Activated CD8-positive, alpha-beta T cell treated with anti-CD3 and anti-CD28 coated beads, Interleukin-2, amount 10 ng/mL, durations not matched to agents 7 days and 5 days (primary cell): Measurements from ENCODE around the gene MAPK6. TPM values are rescaled to one million over a fixed set of nuclear protein-coding genes. Genes with fewer than 3 reads are reported as not detected.
A peak's percentile ranks its signal among the peaks of the same experiment; 100 is the strongest.
"Not testable (repeated sequence)": the region's sequence is repeated elsewhere in the genome, so short reads cannot be mapped to it uniquely, and the experiment has no call there.

ENCODE experiments used
- ATAC-seq: fragments of 150-1000 bp; cut with Tn5 transposase; one replicate; pipeline ENCODE4 v1.10.0; 2021; ENCODE audit warnings: moderate library complexity
- CTCF ChIA-PET: fragments of 350-600 bp; sonication (Branson Sonifier 250); formaldehyde crosslinking; loops from one replicate; lab custom pipeline; 2021; ENCODE audit warnings: antibody characterized with exemption; lab: Charles Lee
- POLR2A ChIA-PET: fragments of 350-600 bp; sonication (Branson Sonifier 250); formaldehyde crosslinking; loops from one replicate; lab custom pipeline; 2021; ENCODE audit warnings: antibody characterized with exemption; lab: Charles Lee
- DNase-seq: peaks from one replicate; pipeline ENCODE4 v3.0.0-alpha.2; 2020
- H3K27ac Mint-ChIP-seq: one replicate; pipeline ENCODE4 v1.8.0; 2021; ENCODE audit warnings: mild to moderate bottlenecking, mixed read lengths
- H3K27me3 Mint-ChIP-seq: one replicate; pipeline ENCODE4 v1.8.0; 2021; ENCODE audit warnings: low read depth, mixed read lengths
- H3K36me3 Mint-ChIP-seq: one replicate; pipeline ENCODE4 v1.8.0; 2021; ENCODE audit warnings: low read depth, mixed read lengths
- H3K4me1 Mint-ChIP-seq: one replicate; pipeline ENCODE4 v1.8.0; 2021; ENCODE audit warnings: low read depth, mixed read lengths
- H3K4me3 Mint-ChIP-seq: one replicate; pipeline ENCODE4 v1.8.0; 2021; ENCODE audit warnings: mild to moderate bottlenecking, mixed read lengths
- H3K9me3 Mint-ChIP-seq: one replicate; pipeline ENCODE4 v1.8.0; 2022; ENCODE audit warnings: mixed read lengths; ENCODE audit not compliant: insufficient read depth
- total RNA-seq, 2 experiments: library from RNA; stranded (reverse); gene quantifications; one replicate each; pipeline ENCODE4 v1.2.3, GENCODE V29; 2021

MAPK6 gene
- total RNA-seq, 2 experiments from 2014 or later = 26.5 to 31.8 TPM

DNA sequence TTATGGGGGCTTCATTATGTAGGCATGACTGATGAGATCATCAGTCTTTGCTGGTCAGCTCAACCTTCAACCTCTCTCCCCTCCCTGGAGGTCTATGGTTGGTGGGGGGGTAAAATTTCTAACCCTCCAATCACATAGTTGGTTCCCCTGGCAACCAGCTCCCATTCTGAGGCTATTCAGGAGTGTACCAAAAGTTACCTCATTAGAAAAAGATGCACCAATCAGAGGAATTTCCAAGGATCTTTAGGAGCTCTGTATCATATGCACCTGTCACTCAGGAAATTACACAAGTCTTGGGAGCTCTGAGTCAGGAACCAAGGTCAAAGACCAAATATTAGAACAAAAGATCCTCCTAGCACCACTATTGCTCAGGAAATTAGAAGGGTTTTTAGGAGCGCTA is 26.1 kb upstream of the MAPK6 start:
- no peaks in the 10 kb centered on the region for H3K36me3 Mint-ChIP-seq
- ATAC-seq (no peak), DNase-seq (no peak)
- H3K4me1 Mint-ChIP-seq = no peaks in the 10 kb centered on the region
- ChIA-PET POLR2A (no interaction called here), CTCF (interaction anchor here (1.3 kb wide), 1 partner anchor 146 kb away, joined by 4 read pairs; no protein-coding TSS in a partner anchor)
- H3K4me3 Mint-ChIP-seq = no peak overlapping the region
- H3K27me3 Mint-ChIP-seq = no peaks in the 10 kb centered on the region
- H3K27ac Mint-ChIP-seq = no peak overlapping the region
- H3K9me3 Mint-ChIP-seq = no peaks in the 10 kb centered on the region

DNA sequence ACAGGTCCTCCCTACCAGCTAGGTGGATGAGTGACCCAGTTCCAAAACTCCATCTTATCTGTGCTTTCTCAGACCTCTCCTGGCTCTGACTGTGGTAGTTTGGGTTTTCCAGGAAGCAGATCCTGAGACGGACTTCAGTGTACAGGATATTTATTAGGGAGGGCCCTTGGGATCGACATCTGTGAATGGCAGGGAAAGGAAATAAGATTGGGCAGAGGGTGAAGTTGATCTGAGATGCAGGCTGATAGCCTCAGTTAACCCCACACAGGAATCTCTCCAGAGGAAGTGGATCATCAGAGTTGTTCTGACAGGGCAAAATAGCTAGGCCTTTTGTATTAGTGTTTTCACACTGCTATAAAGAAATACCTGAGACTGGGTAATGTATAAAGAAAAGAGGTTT is 16.7 kb upstream of the MAPK6 start:
- Mint-ChIP-seq H3K4me3 (no peak overlapping the region), H3K27me3 (no peaks in the 10 kb centered on the region), H3K9me3 (no peaks in the 10 kb centered on the region), H3K27ac (no peak overlapping the region), H3K4me1 (peaks cover 29% of the 10 kb centered on the region), H3K36me3 (no peaks in the 10 kb centered on the region)
- ATAC-seq (no peak), DNase-seq (no peak)
- ChIA-PET POLR2A (no interaction called here), CTCF (no interaction called here)

DNA sequence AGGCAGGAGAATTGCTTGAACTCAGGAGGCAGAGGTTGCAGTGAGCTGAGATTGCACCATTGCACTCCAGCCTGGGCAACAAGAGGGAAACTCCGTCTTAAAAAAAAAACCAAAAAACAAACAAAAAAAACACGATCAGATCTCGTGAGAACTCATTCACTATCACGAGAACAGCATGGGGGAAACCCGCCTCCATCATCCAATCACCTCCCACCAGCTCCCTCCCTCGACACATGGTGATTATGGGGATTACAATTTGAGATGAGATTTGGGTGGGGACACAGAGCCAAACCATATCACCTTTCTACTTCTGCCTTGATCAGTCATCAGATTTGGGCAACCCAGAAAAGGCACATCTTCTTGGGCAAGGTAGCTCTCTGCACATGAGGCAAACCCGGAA is 15.9 kb upstream of the MAPK6 start:
- not testable (repeated sequence) for ATAC-seq

DNA sequence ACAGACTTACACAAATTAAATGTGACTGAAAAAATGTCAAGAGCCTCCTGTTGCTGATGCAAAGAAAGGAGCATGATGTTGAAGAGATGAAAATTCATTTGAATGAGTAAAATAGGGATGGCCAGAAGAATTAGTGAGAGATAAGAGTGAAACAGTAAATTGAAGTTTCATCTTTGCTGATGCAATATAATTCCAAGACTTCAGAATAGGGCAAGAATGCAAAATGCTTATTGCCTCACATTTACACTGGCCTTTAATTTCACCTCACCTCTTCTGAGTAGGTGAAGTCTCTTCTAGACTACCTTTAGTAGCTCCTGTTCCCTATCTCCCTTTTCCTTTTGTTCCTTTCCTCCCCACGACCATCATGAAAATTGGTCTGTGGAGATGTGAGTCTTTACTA is 15.3 kb upstream of the MAPK6 start:
- Mint-ChIP-seq H3K36me3 (no peaks in the 10 kb centered on the region), H3K9me3 (no peaks in the 10 kb centered on the region), H3K27ac (no peak overlapping the region), H3K4me1 (peaks cover 40% of the 10 kb centered on the region), H3K27me3 (no peaks in the 10 kb centered on the region), H3K4me3 (no peak overlapping the region)
- POLR2A ChIA-PET = interaction anchor here (1.3 kb wide), 1 partner anchor 32 kb away, joined by 3 read pairs; the partner anchor contains the start of gene LEO1
- ATAC-seq = no peak
- no peak for DNase-seq
- CTCF ChIA-PET = interaction anchor here (1.1 kb wide), 1 partner anchor 32 kb away, joined by 3 read pairs; no protein-coding TSS in a partner anchor

More for the DNA sequence above, 15.9 kb upstream of the MAPK6 start:
- H3K27me3 Mint-ChIP-seq, DNase-seq, H3K27ac Mint-ChIP-seq, H3K36me3 Mint-ChIP-seq, H3K9me3 Mint-ChIP-seq, H3K4me3 Mint-ChIP-seq, POLR2A ChIA-PET: not testable (repeated sequence)
- peaks cover 33% of the 10 kb centered on the region for H3K4me1 Mint-ChIP-seq
- CTCF ChIA-PET = interaction anchor here (1.1 kb wide), 1 partner anchor 33 kb away, joined by 3 read pairs; no protein-coding TSS in a partner anchor

DNA sequence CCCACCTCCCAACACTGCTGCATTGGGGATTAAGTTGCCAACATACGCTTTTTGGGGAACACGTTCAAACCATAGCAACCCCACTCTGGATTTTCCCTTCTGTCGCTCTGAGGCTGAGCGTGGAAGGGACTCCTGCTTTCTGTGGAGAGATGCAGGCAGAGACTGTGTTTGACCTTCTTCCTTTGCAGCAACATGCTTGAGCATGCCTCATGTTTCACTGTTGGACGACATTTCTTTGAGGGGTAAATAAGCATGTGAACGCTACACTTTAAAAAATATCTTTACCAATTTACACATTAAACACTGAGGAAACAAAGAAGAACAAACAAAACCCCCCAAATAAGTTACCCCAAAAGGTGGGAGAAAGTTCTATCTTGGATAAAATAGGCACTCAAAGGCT is 14.2 kb upstream of the MAPK6 start:
- Mint-ChIP-seq H3K27me3 (no peaks in the 10 kb centered on the region), H3K9me3 (no peaks in the 10 kb centered on the region), H3K27ac (no peak overlapping the region), H3K36me3 (no peaks in the 10 kb centered on the region), H3K4me3 (no peak overlapping the region), H3K4me1 (peaks cover 46% of the 10 kb centered on the region)
- POLR2A ChIA-PET = interaction anchor here (1.3 to 2.4 kb wide), 2 partner anchors 33 kb away, joined by 3 to 11 read pairs; partner anchors contain the start of gene LEO1
- CTCF ChIA-PET = interaction anchor here (1.6 kb wide), 1 partner anchor 24 kb away, joined by 3 read pairs; no protein-coding TSS in a partner anchor
- DNase-seq (no peak), ATAC-seq (no peak)

DNA sequence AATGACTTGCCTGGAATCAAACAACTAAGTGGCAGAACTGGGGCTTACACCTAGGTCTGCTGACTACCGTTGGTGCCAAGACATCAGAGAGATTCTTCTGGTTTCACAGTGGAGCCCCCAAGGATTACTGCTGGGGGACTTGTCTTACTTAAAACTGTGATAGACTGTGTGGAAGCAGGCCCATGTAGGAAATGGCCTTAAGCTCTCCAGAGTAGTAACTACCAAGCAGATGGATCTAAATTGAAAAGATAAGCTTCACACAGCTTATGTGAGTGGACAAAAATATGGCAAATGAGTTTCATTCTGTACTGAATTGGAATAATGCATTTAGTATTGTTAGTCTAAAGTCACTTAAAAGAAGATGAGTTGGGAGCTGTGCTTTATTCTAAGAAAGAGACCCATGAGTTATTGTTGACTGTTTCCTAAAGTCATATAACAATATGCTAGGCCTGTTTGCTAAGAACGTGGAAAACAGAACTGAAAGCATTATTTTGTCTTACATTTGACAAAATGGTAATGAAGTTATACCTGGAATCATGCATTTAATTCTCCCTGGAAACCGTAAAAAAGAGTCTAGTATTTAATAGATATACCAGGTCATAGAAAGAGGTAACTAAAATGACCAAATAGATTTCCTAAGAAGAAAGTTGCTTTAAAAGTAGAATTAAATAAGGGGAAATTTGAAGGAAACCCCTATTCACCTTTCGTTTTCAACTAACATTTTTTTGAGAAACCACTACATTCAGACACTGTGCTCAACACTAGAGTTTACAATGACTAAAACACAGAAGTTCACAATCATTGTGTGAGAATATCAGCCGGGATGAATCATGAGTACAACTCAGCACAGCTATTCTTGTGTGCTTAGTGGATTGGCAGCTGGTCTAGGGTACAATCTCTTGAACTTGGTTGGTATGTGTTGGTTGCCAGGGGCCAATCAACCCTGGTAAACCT is 13.0 kb upstream of the MAPK6 start:
- ATAC-seq (peak; percentile 18), DNase-seq (no peak)
- ChIA-PET POLR2A (interaction anchor here (0.6 to 2.4 kb wide), 3 partner anchors 20 to 35 kb away, joined by 3 to 11 read pairs (median 3); partner anchors contain the start of gene LEO1), CTCF (interaction anchor here (0.7 to 2.8 kb wide), 3 partner anchors 14 to 25 kb away, joined by 3 to 8 read pairs (median 3); no protein-coding TSS in a partner anchor)
- peak overlapping the region; percentile 71 for H3K27ac Mint-ChIP-seq
- peaks cover 1% of the 10 kb centered on the region for H3K36me3 Mint-ChIP-seq
- no peaks in the 10 kb centered on the region for H3K9me3 Mint-ChIP-seq
- peaks cover 48% of the 10 kb centered on the region for H3K4me1 Mint-ChIP-seq
- H3K27me3 Mint-ChIP-seq = no peaks in the 10 kb centered on the region
- H3K4me3 Mint-ChIP-seq = no peak overlapping the region

DNA sequence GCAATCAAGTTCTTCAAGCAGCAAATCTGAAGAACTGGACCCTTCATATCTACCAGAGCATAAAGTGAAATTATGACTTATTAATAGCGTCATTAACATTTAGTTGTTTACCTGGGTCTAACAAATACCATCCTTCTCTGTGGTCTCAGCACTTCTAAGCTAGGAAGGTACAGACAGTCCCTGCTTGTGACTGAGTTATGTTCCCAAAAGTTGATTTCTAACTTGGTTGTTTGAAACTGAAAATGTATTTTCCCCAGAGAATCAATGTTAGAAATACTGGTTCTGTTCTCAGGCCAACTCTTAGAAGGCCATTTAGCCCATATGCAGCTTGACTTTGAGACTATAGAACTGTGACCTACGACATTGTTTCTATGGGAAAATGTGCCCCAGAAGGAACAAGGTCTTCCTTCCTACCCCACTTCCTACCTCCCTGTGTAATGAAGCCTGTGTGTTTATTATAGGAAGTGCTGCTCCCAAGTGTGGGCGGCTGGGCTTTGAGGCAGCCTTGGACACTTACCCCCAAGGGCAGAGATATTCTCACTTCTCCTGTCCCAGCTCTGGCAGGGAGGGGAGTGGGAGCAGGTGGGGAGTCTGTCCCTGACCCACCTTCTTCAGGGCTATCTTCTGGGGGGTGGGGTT is 12.2 kb upstream of the MAPK6 start:
- DNase-seq (no peak), ATAC-seq (no peak)
- Mint-ChIP-seq H3K27me3 (no peaks in the 10 kb centered on the region), H3K4me1 (peaks cover 53% of the 10 kb centered on the region), H3K36me3 (peaks cover 1% of the 10 kb centered on the region), H3K27ac (peak overlapping the region; percentile 68), H3K4me3 (no peak overlapping the region), H3K9me3 (no peaks in the 10 kb centered on the region)
- ChIA-PET CTCF (interaction anchor here (0.7 to 2.8 kb wide), 5 partner anchors 11 to 72 kb away, joined by 3 to 8 read pairs (median 4); no protein-coding TSS in a partner anchor), POLR2A (interaction anchor here (1.0 to 2.4 kb wide), 3 partner anchors 13 to 173 kb away, joined by 3 to 11 read pairs (median 5); partner anchors contain the start of gene LEO1)

DNA sequence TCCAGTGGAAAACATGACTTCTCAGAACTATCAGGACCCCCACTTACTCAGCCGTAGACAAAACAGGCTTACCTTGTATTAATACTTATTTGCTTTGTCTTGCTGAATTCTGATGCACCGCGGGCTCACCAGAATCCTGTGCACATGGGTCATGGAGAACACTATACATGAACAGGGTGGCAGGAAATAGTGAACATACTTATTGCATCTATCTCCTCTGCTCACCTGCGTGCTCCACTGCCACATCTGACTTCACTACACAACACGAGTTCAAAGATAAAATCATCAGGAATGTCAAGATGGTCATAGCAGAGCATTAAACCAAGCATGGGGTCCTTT is 10.7 kb upstream of the MAPK6 start:
- CTCF ChIA-PET = interaction anchor here (0.6 to 2.8 kb wide), 3 partner anchors 12 to 136 kb away, joined by 3 to 8 read pairs (median 5); no protein-coding TSS in a partner anchor
- ATAC-seq = peak; percentile 31
- no peaks in the 10 kb centered on the region for H3K27me3 Mint-ChIP-seq

DNA sequence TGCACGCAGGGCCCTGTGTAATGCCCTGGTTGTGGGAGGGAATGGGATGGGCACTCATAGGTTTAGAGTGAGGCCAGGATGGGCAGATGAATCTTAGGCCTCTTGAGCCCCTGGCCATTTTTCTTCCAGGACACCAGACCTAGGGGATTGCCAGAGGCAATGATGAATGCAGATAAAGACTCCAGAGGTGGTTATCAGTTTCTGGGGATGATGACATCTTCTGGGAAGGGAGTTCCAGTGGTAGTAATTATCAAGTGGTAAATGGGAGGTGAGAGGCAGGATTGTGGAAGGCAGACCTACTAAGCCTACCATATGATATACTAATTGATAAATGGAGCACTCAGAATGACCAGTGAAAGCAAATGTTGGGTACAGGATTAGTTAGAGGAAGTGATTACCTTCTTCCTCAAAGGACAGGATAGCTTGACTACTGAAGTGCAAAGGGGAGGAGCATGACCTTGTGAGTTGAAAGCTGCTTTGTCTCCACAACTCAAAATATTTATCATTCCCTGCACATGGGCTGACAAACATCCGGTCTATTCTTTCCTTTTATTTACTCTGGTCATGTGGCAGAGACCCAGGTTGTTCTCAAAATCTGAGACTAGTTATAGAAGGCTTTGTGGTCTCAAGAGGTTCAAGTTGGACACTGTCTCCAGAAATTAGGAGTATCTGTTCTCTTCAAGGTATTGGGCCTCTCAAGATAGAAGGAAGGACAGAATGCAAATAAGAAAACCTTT is 10.2 kb upstream of the MAPK6 start:
- no peak for DNase-seq
- peak overlapping the region; percentile 51 for H3K27ac Mint-ChIP-seq
- peaks cover 63% of the 10 kb centered on the region for H3K4me1 Mint-ChIP-seq
- no peak for ATAC-seq
- no peaks in the 10 kb centered on the region for H3K27me3 Mint-ChIP-seq
- ChIA-PET POLR2A (interaction anchor here (0.6 to 1.5 kb wide), 2 partner anchors 11 to 38 kb away, joined by 3 to 5 read pairs; partner anchors contain the start of gene LEO1), CTCF (interaction anchor here (0.6 to 1.9 kb wide), 3 partner anchors 37 to 136 kb away, joined by 3 to 5 read pairs (median 3); no protein-coding TSS in a partner anchor)
- H3K4me3 Mint-ChIP-seq = no peak overlapping the region
- H3K36me3 Mint-ChIP-seq = peaks cover 1% of the 10 kb centered on the region
- no peaks in the 10 kb centered on the region for H3K9me3 Mint-ChIP-seq

More for the DNA sequence above, 10.7 kb upstream of the MAPK6 start:
- Mint-ChIP-seq H3K9me3 (no peaks in the 10 kb centered on the region), H3K27ac (peak overlapping the region; percentile 39), H3K4me1 (peaks cover 59% of the 10 kb centered on the region), H3K4me3 (no peak overlapping the region), H3K36me3 (peaks cover 1% of the 10 kb centered on the region)
- POLR2A ChIA-PET = interaction anchor here (0.6 kb wide), 1 partner anchor 12 kb away, joined by 3 read pairs; no protein-coding TSS in a partner anchor
- no peak for DNase-seq

DNA sequence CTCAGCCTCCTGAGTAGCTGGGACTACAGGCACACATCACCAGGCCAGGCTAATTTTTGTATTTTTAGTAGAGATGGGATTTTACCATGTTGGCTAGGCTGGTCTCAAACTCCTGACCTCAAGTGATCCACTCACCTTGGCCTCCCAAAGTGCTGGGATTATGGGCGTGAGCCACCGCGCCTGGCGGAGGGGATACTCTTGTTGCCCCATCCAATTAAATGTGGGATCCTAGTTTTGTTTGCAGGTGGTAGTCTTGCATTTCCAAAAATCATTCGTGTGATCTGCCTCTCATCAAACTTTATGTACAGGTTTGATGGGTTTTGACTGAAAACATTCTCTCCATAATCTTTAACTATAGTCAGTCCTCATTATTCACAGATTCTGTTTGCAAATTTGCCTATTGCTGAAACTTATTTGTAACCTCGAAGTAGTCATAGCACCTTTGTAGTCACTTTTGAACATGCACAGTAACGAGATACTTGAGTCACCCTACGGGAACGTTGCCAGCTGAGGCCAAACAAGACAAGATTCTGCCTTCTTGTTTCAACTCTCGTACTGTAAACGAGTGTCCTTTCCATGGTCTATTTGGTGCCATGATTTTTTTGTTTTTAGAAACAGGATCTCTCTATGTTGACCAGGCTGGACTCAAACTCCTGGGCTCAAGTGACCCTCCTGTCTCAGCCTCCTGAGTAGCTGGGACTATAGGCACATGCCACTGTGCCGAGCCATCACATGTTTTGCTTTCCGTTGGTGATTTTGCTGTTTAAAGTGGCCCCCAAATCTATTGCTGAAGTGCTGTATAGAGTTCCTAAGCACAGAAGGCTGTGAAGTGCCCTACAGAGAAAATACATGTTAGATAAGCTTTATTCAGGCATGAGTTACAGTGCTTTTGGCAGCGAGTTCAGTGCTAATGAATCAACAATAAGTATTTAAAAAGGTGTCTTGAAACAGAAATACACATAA is 8.1 kb upstream of the MAPK6 start:
- Mint-ChIP-seq H3K4me3 (no peak overlapping the region), H3K27me3 (no peaks in the 10 kb centered on the region), H3K36me3 (peaks cover 1% of the 10 kb centered on the region), H3K4me1 (peaks cover 59% of the 10 kb centered on the region), H3K9me3 (no peaks in the 10 kb centered on the region), H3K27ac (no peak overlapping the region)
- ATAC-seq (no peak), DNase-seq (no peak)
- ChIA-PET POLR2A (interaction anchor here (0.9 to 1.5 kb wide), 3 partner anchors 39 to 168 kb away, joined by 3 to 5 read pairs (median 3); partner anchors contain the start of gene LEO1), CTCF (interaction anchor here (1.2 to 1.3 kb wide), 2 partner anchors 30 to 39 kb away, joined by 3 read pairs; partner anchors contain the start of gene LEO1)
